A673 (cell line): ENCODE data around the gene ATG5. TPM values are rescaled to one million over a fixed set of nuclear protein-coding genes. Genes with fewer than 3 reads are reported as not detected.

ENCODE experiments used
- BruUV-seq: library from RNA; stranded (reverse); fragments of 400-500 nt; replicated peaks from 2 replicates; lab custom pipeline; 2021; lab: Mats Ljungman, UMichigan
- CTCF ChIA-PET: fragments of 300-600 bp; sonication (Branson Sonifier 250); formaldehyde crosslinking; loops from one replicate; lab custom pipeline; 2022; ENCODE audit warnings: antibody characterized with exemption; lab: Charles Lee
- POLR2A ChIA-PET: fragments of 300-600 bp; sonication (Branson Sonifier 250); formaldehyde crosslinking; loops from one replicate; lab custom pipeline; 2022; ENCODE audit warnings: antibody characterized with exemption; ENCODE audit not compliant: low non-redundant PET; lab: Charles Lee
- DNase-seq: peaks from one replicate; pipeline ENCODE4 v3.0.0-alpha.2; 2015; ENCODE audit warnings: low spot score
- H3K27ac ChIP-seq: fragments of 200-600 bp; sonication (generic); 2 replicates; pipeline ENCODE4 v1.5.1; 2016; ENCODE audit warnings: mixed run types, low read depth, mild to moderate bottlenecking, mixed read lengths, antibody characterized with exemption, low read length; ENCODE audit not compliant: poor library complexity, severe bottlenecking
- H3K27me3 ChIP-seq: fragments of 200-600 bp; sonication (generic); replicated peaks from 2 replicates; pipeline ENCODE4 v1.6.1; 2017; ENCODE audit warnings: mixed run types, low read depth, mild to moderate bottlenecking, mixed read lengths, antibody characterized with exemption, low read length; ENCODE audit not compliant: insufficient read depth, poor library complexity
- H3K36me3 ChIP-seq: fragments of 200-600 bp; sonication (generic); 2 replicates; pipeline ENCODE4 v1.6.1; 2016; ENCODE audit warnings: mixed run types, mild to moderate bottlenecking, mixed read lengths, antibody characterized with exemption, low read length; ENCODE audit not compliant: insufficient read depth, poor library complexity, severe bottlenecking
- H3K4me1 ChIP-seq: fragments of 200-600 bp; sonication (generic); 2 replicates; pipeline ENCODE4 v1.6.1; 2017; ENCODE audit warnings: mixed run types, mild to moderate bottlenecking, mixed read lengths, antibody characterized with exemption, low read length; ENCODE audit not compliant: insufficient read depth, poor library complexity, severe bottlenecking
- H3K4me3 ChIP-seq: fragments of 200-600 bp; sonication (generic); 2 replicates; pipeline ENCODE4 v1.5.1; 2016; ENCODE audit warnings: low read depth, mixed run types, mild to moderate bottlenecking, mixed read lengths, low read length; ENCODE audit not compliant: poor library complexity, severe bottlenecking
- H3K9me3 ChIP-seq: fragments of 200-600 bp; sonication (generic); 2 replicates; pipeline ENCODE4 v1.6.1; 2016; ENCODE audit warnings: mixed run types, low read depth, mild to moderate bottlenecking, mixed read lengths, antibody characterized with exemption, low read length; ENCODE audit not compliant: poor library complexity, severe bottlenecking
- EZH2 ChIP-seq: fragments of 200-600 bp; sonication (generic); IDR thresholded peaks from 2 replicates; pipeline ENCODE4 v1.6.1; 2017; ENCODE audit warnings: borderline replicate concordance, low read depth, mild to moderate bottlenecking, mixed read lengths, antibody characterized with exemption, low read length; ENCODE audit not compliant: poor library complexity, severe bottlenecking
- intact Hi-C: fragments of 100-400 bp; cut with micrococcal nuclease; formaldehyde crosslinking; loops from one replicate; pipeline ENCODE4 v1.10.0; 2022; ENCODE audit not compliant: unreplicated experiment
- total RNA-seq: library from RNA; stranded (reverse); gene quantifications from 2 replicates; pipeline ENCODE4 v1.2.3, GENCODE V29; 2021
- TF ChIP-seq, protein P1 (sequence below): fragments of 300-800, 200-600 bp; sonication (generic); conservative IDR thresholded peaks from 2 replicates; pipeline ENCODE4 v1.5.1; 2017; ENCODE audit warnings: low read depth, mild to moderate bottlenecking, antibody characterized with exemption, low read length, moderate library complexity, mixed read lengths

The ATG5 gene
- total RNA-seq, 1 experiment from 2014 or later: 37.0 TPM

DNA sequence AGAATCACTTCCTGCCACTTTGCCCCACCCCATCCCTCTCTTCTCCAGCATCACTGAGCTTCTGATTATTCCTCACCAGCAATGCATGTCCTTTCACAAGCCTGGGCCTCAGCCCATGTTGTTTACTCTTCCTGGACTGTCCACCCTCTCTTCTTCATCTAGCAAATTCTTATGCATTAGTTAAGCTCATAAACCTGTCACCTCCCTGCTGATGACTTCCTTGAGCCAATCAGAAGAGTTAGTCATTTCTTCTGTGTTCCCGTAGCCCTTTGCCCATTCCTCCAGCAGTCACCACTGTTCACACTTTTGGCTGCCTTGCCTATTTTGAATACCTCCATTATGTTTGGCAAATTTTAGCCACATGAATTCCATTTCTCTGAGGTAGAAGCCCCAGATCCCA is 30.8 kb upstream of the ATG5 start:
- DNase-seq: no peak

DNA sequence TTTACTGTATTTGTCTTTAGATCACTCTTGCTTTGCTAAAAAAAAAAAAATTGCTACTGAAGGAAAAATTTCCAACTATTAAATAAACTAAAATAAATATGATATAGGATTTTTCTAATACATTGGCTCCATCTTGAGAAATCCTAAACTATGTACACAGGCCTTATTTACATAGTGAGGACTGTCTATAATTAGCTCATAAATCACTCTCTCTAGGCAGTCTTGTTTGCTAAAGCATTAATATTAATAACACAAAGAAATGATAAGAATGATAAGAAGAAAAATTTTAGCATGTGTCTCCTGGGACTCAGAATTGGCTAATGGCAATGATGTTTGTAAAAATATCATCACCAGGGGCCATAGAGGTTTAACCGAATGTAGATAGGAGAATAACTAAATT is 21.7 kb upstream of the ATG5 start:
- Histone ChIP-seq H3K27me3 (no peaks in the 10 kb centered on the region), H3K27ac (no peak overlapping the region), H3K4me1 (no peaks in the 10 kb centered on the region), H3K36me3 (no peaks in the 10 kb centered on the region), H3K4me3 (no peak overlapping the region), H3K9me3 (no peaks in the 10 kb centered on the region)
- intact Hi-C loops: no loop called here
- POLR2A ChIA-PET: interaction anchor here (0.7 kb wide), 1 partner anchor 129 kb away, joined by 4 read pairs; no protein-coding TSS in a partner anchor
- CTCF ChIA-PET: interaction anchor here (0.6 to 1.6 kb wide), 2 partner anchors 8 to 46 kb away, joined by 3 to 4 read pairs; no protein-coding TSS in a partner anchor
- no TSS peak for BruUV-seq
- no peak for TF ChIP-seq EZH2
- TF ChIP-seq, protein P1, sequence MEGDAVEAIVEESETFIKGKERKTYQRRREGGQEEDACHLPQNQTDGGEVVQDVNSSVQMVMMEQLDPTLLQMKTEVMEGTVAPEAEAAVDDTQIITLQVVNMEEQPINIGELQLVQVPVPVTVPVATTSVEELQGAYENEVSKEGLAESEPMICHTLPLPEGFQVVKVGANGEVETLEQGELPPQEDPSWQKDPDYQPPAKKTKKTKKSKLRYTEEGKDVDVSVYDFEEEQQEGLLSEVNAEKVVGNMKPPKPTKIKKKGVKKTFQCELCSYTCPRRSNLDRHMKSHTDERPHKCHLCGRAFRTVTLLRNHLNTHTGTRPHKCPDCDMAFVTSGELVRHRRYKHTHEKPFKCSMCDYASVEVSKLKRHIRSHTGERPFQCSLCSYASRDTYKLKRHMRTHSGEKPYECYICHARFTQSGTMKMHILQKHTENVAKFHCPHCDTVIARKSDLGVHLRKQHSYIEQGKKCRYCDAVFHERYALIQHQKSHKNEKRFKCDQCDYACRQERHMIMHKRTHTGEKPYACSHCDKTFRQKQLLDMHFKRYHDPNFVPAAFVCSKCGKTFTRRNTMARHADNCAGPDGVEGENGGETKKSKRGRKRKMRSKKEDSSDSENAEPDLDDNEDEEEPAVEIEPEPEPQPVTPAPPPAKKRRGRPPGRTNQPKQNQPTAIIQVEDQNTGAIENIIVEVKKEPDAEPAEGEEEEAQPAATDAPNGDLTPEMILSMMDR: no peak
- DNase-seq: no peak

More for the DNA sequence above, 30.8 kb upstream of the ATG5 start:
- Histone ChIP-seq H3K9me3 (no peaks in the 10 kb centered on the region), H3K27me3 (peaks cover 15% of the 10 kb centered on the region), H3K4me1 (peaks cover 7% of the 10 kb centered on the region), H3K27ac (no peak overlapping the region), H3K4me3 (no peak overlapping the region), H3K36me3 (no peaks in the 10 kb centered on the region)
- BruUV-seq: no TSS peak
- POLR2A ChIA-PET: interaction anchor here (0.5 kb wide), 1 partner anchor 19 kb away, joined by 4 read pairs; no protein-coding TSS in a partner anchor
- intact Hi-C loops: no loop called here
- CTCF ChIA-PET: no interaction called here
- no peak for TF ChIP-seq EZH2
- TF ChIP-seq, protein P1: no peak

DNA sequence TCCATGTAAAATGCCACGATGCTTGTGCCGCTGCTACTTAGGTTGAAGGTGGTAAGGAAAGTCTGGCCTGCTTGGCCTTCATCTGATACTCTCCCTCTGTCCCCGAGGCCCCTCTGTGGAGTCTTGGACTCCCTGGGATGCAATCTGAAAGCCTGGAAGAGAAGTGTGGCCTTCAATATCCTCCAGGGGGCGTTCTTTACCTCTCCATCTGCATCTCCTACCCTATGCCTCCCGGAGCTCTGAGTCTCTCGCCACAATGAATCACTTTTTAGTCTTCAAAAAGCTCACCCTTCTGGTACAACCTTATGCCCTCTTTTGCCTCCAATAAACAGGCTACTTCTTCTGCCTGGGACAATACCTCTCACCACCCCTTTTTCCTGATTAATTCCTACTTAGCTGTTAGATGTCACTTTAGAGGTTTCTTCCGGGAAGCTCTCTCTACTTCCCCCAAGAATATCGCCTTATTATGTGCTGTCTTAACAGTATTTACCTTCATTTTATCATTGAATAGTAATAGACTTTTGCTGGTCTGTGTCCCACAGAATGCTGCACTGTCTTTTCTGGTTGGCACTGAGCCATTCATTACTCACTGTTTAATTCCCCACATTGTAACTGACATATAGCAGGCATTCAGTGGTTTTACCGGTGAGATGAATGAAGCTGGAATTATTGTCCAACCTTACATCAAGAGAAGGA is 13.9 kb upstream of the ATG5 start:
- H3K36me3 ChIP-seq: no peaks in the 10 kb centered on the region
- intact Hi-C loops: loop anchor here (2.0 to 5.0 kb wide), 4 partner anchors 108 to 773 kb away; no protein-coding TSS in a partner anchor
- TF ChIP-seq, protein P1: peak; percentile 88
- TF ChIP-seq EZH2: no peak
- ChIA-PET POLR2A (no interaction called here), CTCF (interaction anchor here (0.6 to 1.4 kb wide), 6 partner anchors 8 to 658 kb away, joined by 3 to 14 read pairs (median 4); partner anchors contain the start of gene ATG5)
- DNase-seq: peak; percentile 84
- no peak overlapping the region for H3K4me3 ChIP-seq
- no peaks in the 10 kb centered on the region for H3K4me1 ChIP-seq
- H3K9me3 ChIP-seq: no peaks in the 10 kb centered on the region
- no peaks in the 10 kb centered on the region for H3K27me3 ChIP-seq
- no peak overlapping the region for H3K27ac ChIP-seq
- no TSS peak for BruUV-seq
